Smooth muscle cell of the brain vasculature (primary cell): ENCODE measurements around the gene FRG2B.
"Not testable (repeated sequence)": the region's sequence is repeated elsewhere in the genome, so short reads cannot be mapped to it uniquely, and the experiment has no call there.

Source experiments
- DNase-seq: peaks from one replicate; pipeline ENCODE4 v3.0.0-alpha.2; 2012; ENCODE audit warnings: low read depth, low spot score

The FRG2B gene

GRCh38 chr10:133626695-133627094 is at the start of gene FRG2B:
FRG2B (minus strand) TSS chr10:133626795; CDS start chr10:133626742, 53 bp downstream.
- DNase-seq = not testable (repeated sequence)

- not testable (repeated sequence) for DNase-seq
These were observed 40.9 kb upstream of the FRG2B start for GRCh38 chr10:133667446-133667845.

GRCh38 chr10:133663544-133664160 is 37.1 kb upstream of the FRG2B start:
- not testable (repeated sequence) for DNase-seq

- DNase-seq = not testable (repeated sequence)
These were observed 34.5 kb upstream of the FRG2B start for GRCh38 chr10:133661122-133661521.

- not testable (repeated sequence) for DNase-seq
These were observed 33.9 kb upstream of the FRG2B start for GRCh38 chr10:133660516-133660915.

- DNase-seq = not testable (repeated sequence)
These were observed 30.7 kb upstream of the FRG2B start for GRCh38 chr10:133657276-133657675.

- DNase-seq = not testable (repeated sequence)
These were observed 22.4 kb upstream of the FRG2B start for GRCh38 chr10:133648872-133649455.

GRCh38 chr10:133647075-133647748 is 20.6 kb upstream of the FRG2B start:
- not testable (repeated sequence) for DNase-seq

GRCh38 chr10:133637846-133638235 is 11.2 kb upstream of the FRG2B start:
- not testable (repeated sequence) for DNase-seq

- DNase-seq = not testable (repeated sequence)
These were observed 10.7 kb upstream of the FRG2B start for GRCh38 chr10:133637202-133637845.

GRCh38 chr10:133630723-133631249 is 4.2 kb upstream of the FRG2B start:
- not testable (repeated sequence) for DNase-seq

- DNase-seq = not testable (repeated sequence)
These were observed 4.1 kb downstream of the FRG2B start for GRCh38 chr10:133622544-133622943.

GRCh38 chr10:133618851-133619250 is 7.7 kb downstream of the FRG2B start:
- no peak for DNase-seq

- no peak for DNase-seq
These were observed 9.4 kb downstream of the FRG2B start for GRCh38 chr10:133617196-133617595.

- DNase-seq = no peak
These were observed 10.0 kb downstream of the FRG2B start for GRCh38 chr10:133616371-133617130.

GRCh38 chr10:133614830-133615580 is 11.6 kb downstream of the FRG2B start:
- DNase-seq = no peak

GRCh38 chr10:133613699-133614098 is 12.9 kb downstream of the FRG2B start:
- DNase-seq = no peak

GRCh38 chr10:133611079-133611478 is 15.5 kb downstream of the FRG2B start:
- no peak for DNase-seq

- no peak for DNase-seq
These were observed 17.7 kb downstream of the FRG2B start for GRCh38 chr10:133608855-133609254.

GRCh38 chr10:133603434-133603833 is 23.2 kb downstream of the FRG2B start:
- DNase-seq = not testable (repeated sequence)

GRCh38 chr10:133600657-133601056 is 25.9 kb downstream of the FRG2B start:
- no peak for DNase-seq
